Kidney (tissue), 14 donors: Measurements from ENCODE around the gene WNT3A. TPM values are rescaled to one million over a fixed set of nuclear protein-coding genes. Genes with fewer than 3 reads are reported as not detected.

Experiments
- DNase-seq, 5 donors: peaks; one replicate each; pipeline ENCODE4 v3.0.0-alpha.2; 2013 to 2020
- FAIRE-seq: peaks from 2 replicates; lab custom pipeline; 2012; peaks lifted over from hg19 to GRCh38; lab: Jason Lieb, UNC
- H3K27ac ChIP-seq, 2 donors: one replicate each; pipeline ENCODE4 v1.7.0; 2013; ENCODE audit warnings: low read depth in 2 of 2, low read length in 2 of 2, inconsistent platforms in 1 of 2
- H3K27me3 ChIP-seq: one replicate; pipeline ENCODE4 v1.7.1; 2013; ENCODE audit warnings: low read length, inconsistent platforms; ENCODE audit not compliant: control insufficient read depth, insufficient read depth
- H3K36me3 ChIP-seq, 3 donors: one replicate each; pipeline versions ENCODE4 v1.7.0 to v1.7.1; 2013; ENCODE audit warnings: low read length in 3 of 3, control low read depth in 1 of 3, inconsistent platforms in 1 of 3; ENCODE audit not compliant: insufficient read depth in 3 of 3, control insufficient read depth in 2 of 3
- H3K4me1 ChIP-seq, 3 donors: one replicate each; pipeline versions ENCODE4 v1.7.0 to v1.7.1; 2013; ENCODE audit warnings: low read length in 3 of 3, inconsistent platforms in 1 of 3, low read depth in 1 of 3; ENCODE audit not compliant: control insufficient read depth in 2 of 3, insufficient read depth in 2 of 3
- H3K4me3 ChIP-seq, 3 donors: one replicate each; pipeline versions ENCODE4 v1.7.0 to v1.8.1; 2013; ENCODE audit warnings: low read length in 3 of 3, control low read depth in 1 of 3, inconsistent platforms in 1 of 3
- H3K9ac ChIP-seq, 3 donors: one replicate each; pipeline versions ENCODE4 v1.7.0 to v1.7.1; 2013; ENCODE audit warnings: low read length in 3 of 3, control low read depth in 1 of 3, inconsistent platforms in 1 of 3
- H3K9me3 ChIP-seq, 3 donors: one replicate each; pipeline versions ENCODE4 v1.7.0 to v1.7.1; 2013; ENCODE audit warnings: low read length in 3 of 3, control low read depth in 1 of 3, inconsistent platforms in 1 of 3; ENCODE audit not compliant: control insufficient read depth in 2 of 3, insufficient read depth in 1 of 3
- intact Hi-C: fragments of 100-400 bp; cut with DNase I; formaldehyde crosslinking; loops from one replicate; pipeline ENCODE4 v1.11.1; 2022
- polyA plus RNA-seq: library from polyadenylated mRNA; stranded (reverse); fragments of 350-450 nt; fragmentation: Illumina TruSeq; extraction: RNeasy Lipid Tissue Mini Kit (QIAGEN cat#74804); gene quantifications from one replicate; pipeline ENCODE4 v1.2.3, GENCODE V29; 2014; ENCODE audit warnings: low read depth, low replicate concordance; ENCODE audit not compliant: insufficient read depth
- total RNA-seq: library from RNA; stranded (reverse); fragmentation: NEBNext Ultra II Directional; extraction: Animal tissue kit (Norgen Biotek cat#: 25700); gene quantifications from one replicate; pipeline ENCODE4 v1.2.1, GENCODE V29; 2021
- TF ChIP-seq, protein P1 (sequence below): IDR thresholded peaks from 3 replicates; pipeline ENCODE4 v1.5.1; 2012; ENCODE audit warnings: mild to moderate bottlenecking, moderate library complexity, borderline replicate concordance; ENCODE audit not compliant: insufficient read depth; ENCODE audit errors: extremely low read depth
- donor health status: control.
- donor health status: control.
- donor health status: control.
- donor health status: control.
- donor health status: control.
- donor health status: DM: yes; HTN: yes; CAD: no.
- donor health status: Normal renal cell carcinoma (clear cell type).

The WNT3A gene
- total and polyA plus RNA-seq, 2 donors from 2014 or later: not detected

- TF ChIP-seq, protein P1, sequence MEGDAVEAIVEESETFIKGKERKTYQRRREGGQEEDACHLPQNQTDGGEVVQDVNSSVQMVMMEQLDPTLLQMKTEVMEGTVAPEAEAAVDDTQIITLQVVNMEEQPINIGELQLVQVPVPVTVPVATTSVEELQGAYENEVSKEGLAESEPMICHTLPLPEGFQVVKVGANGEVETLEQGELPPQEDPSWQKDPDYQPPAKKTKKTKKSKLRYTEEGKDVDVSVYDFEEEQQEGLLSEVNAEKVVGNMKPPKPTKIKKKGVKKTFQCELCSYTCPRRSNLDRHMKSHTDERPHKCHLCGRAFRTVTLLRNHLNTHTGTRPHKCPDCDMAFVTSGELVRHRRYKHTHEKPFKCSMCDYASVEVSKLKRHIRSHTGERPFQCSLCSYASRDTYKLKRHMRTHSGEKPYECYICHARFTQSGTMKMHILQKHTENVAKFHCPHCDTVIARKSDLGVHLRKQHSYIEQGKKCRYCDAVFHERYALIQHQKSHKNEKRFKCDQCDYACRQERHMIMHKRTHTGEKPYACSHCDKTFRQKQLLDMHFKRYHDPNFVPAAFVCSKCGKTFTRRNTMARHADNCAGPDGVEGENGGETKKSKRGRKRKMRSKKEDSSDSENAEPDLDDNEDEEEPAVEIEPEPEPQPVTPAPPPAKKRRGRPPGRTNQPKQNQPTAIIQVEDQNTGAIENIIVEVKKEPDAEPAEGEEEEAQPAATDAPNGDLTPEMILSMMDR: no peak
- H3K9ac ChIP-seq: peak overlapping the region in 2 of 3 donors; percentile 33 to 87
- H3K4me3 ChIP-seq: peak overlapping the region in 2 of 3 donors; percentile 93 to 97
- no peaks in the 10 kb centered on the region for H3K9me3 ChIP-seq
- H3K36me3 ChIP-seq: peaks cover 0 to 5% (median 3%) of the 10 kb centered on the region in 3 donors
- DNase-seq (peak in 2 of 5 donors; percentile 40 to 46), FAIRE-seq (no peak)
- peak overlapping the region in 1 of 2 donors; percentile 56 for H3K27ac ChIP-seq
- H3K27me3 ChIP-seq: no peaks in the 10 kb centered on the region
- intact Hi-C loops: no loop called here
- peaks cover 4 to 66% (median 53%) of the 10 kb centered on the region in 3 donors for H3K4me1 ChIP-seq
These were observed 78.6 kb downstream of the WNT3A start for GRCh38 chr1:228085287-228085951.

- peaks cover 0 to 5% (median 3%) of the 10 kb centered on the region in 3 donors for H3K36me3 ChIP-seq
- H3K27me3 ChIP-seq: no peaks in the 10 kb centered on the region
- peak overlapping the region in 1 of 3 donors; percentile 1 for H3K4me3 ChIP-seq
- DNase-seq: peak in 2 of 5 donors; percentile 26 to 74
- no peaks in the 10 kb centered on the region for H3K9me3 ChIP-seq
- intact Hi-C loops: no loop called here
- H3K27ac ChIP-seq: no peak overlapping the region
- peaks cover 4 to 70% (median 61%) of the 10 kb centered on the region in 3 donors for H3K4me1 ChIP-seq
- no peak for FAIRE-seq
- TF ChIP-seq, protein P1: no peak
- H3K9ac ChIP-seq: no peak overlapping the region
These were observed 81.0 kb downstream of the WNT3A start for GRCh38 chr1:228087771-228088251.

- intact Hi-C loops: no loop called here
- no peak overlapping the region for H3K27ac ChIP-seq
- H3K27me3 ChIP-seq: no peaks in the 10 kb centered on the region
- peak in 2 of 5 donors; percentile 28 to 57 for DNase-seq
- TF ChIP-seq, protein P1: no peak
- H3K4me1 ChIP-seq: peaks cover 4 to 68% (median 61%) of the 10 kb centered on the region in 3 donors
- H3K9ac ChIP-seq: no peak overlapping the region
- H3K36me3 ChIP-seq: peaks cover 0 to 5% (median 3%) of the 10 kb centered on the region in 3 donors
- FAIRE-seq: no peak
- H3K9me3 ChIP-seq: no peaks in the 10 kb centered on the region
- H3K4me3 ChIP-seq: peak overlapping the region in 1 of 3 donors; percentile 3
These were observed 82.0 kb downstream of the WNT3A start for GRCh38 chr1:228088586-228089498.
